Measurements from ENCODE around the gene CTNNBIP1.
"Not testable (repeated sequence)": the region's sequence is repeated elsewhere in the genome, so short reads cannot be mapped to it uniquely, and the experiment has no call there.

CTNNBIP1 gene, protein sequence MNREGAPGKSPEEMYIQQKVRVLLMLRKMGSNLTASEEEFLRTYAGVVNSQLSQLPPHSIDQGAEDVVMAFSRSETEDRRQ

DNA sequence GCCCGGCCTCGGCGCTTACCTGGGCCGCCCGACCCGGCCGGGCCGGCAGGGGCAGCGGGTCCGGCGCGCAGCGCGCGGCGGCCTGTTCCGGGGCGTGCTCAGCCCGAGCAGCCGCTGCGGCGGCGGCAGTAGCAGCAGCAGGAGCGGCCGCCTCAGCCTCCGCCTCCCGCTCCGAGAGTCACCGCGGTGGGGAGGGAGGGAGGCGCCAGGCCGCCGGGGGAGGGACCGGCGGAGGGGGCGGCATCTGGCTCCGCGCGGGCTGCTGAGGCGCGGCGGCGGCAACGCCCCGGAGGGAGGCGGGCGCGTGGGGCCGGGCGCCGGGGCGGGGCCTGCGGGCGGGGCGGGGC, at the start of gene CTNNBIP1:
Gene CTNNBIP1, minus strand, starts transcription at position 194 of the 347 bp plus-strand sequence. CDS start 38,205 bp downstream, outside the sequence.
- DNase-seq = no peak

DNA sequence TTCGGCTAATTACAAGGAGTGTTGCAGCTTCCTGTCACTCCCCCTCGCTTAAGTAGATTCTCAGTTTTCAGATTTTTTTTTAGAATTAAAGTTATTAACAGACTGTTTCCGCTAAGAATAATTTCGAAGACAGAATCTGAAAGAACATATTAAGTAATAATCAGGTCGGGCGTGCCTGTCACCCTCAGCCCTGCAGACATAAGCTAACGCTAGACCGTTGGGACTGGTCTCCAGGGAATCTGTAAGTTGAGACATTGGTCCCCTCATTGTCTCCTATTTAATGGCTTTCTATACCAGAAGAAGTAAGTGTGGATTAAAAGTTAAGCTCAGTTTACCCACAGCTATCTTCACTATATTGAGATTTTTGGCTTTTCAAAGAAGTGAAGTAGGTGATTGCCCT, 47.7 kb upstream of the CTNNBIP1 start:
- DNase-seq = no peak

DNA sequence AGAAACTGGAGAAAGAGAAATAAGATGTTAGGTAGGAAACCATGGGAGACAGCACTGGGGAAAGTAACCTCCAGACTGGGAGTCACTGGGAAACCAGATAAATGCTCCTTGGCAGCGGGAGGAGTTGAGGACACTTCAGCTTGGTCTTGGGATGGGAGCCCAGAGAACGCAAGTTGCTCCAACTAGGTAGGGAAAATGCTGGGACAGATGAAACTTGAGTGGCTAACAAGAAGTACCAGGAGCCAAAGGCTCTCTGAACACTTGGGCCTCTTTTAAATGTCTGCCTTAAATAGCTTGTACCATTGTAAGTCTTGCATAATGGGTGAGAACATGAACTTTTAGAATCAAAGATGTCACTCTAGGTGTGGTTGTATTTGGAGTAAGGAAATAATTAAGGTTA, 36.2 kb upstream of the CTNNBIP1 start:
- DNase-seq = no peak

DNA sequence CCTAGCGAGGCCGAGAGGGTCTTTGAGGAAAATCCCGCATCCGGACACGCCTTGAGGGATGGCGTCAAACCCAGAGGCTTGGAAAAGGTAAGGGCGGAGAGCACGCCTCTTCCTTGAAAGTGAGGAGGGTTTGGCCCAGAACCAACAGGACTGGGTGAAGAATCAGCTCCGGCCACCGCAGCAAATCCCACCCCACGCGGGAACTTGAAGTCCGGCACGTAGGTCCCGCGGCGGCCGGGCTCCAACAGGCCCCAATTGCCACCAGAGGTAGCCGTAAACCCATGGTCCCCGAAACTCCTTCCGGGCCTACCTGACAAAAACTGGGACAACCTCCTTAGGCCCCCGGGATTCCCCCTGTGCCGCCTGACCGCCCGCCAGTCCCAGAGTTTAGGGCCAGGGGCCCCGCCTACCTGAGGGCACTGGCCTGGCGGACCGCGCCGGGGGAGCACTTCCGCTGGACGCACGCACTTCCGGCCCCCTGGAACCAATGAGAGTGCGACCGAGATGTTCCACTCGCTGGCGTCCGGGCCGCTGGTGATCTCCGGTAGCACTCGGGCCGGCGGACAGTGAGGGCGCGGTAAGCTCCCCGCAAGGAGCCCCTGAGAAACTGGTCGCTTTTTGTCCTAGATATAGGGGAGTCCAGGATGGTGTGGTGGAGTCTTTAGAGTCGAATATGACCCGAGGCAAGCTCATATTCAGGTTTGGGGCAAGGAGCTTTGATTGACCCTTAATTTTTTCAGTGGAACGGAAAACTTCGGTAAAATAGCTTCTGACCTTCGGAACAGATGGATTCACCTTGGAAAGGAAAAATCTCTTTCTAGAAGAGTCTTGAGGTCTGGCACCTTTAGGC, 33.1 kb upstream of the CTNNBIP1 start, which contains the start of the genes LZIC and NMNAT1:
Gene LZIC, minus strand, starts transcription at position 453 of the 850 bp plus-strand sequence. CDS start 6,772 bp downstream, outside the sequence.
Gene NMNAT1, plus strand, starts transcription at position 537 of the 850 bp plus-strand sequence. CDS start 28,599 bp downstream, outside the sequence.
- peak; percentile 90 to 91 for DNase-seq

DNA sequence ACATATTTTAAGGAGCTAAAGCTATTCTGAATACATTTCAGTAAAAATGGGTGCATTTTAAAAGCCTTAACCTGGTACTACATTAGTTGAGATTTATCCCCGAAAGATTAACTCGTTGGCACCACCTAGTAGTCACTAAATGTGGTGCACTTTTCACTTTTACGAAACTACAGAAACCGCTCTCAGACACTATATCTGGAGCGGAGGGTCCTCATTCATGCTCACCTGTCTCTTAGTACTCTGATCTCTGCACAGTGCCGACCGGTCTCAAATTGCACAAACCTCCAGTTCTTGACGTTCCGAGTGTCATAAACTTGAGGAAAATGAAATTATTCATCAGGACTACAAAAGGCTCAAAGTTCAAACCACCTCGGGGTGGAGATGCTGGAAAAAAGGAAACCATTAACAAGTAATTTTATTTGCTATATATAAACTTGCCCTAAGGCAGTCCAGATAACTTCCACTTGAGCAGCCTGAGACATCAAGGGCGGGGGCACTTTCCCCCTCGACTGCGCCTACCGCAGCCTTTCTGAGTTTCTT, 32.4 kb upstream of the CTNNBIP1 start:
- DNase-seq = peak; percentile 21 to 49

DNA sequence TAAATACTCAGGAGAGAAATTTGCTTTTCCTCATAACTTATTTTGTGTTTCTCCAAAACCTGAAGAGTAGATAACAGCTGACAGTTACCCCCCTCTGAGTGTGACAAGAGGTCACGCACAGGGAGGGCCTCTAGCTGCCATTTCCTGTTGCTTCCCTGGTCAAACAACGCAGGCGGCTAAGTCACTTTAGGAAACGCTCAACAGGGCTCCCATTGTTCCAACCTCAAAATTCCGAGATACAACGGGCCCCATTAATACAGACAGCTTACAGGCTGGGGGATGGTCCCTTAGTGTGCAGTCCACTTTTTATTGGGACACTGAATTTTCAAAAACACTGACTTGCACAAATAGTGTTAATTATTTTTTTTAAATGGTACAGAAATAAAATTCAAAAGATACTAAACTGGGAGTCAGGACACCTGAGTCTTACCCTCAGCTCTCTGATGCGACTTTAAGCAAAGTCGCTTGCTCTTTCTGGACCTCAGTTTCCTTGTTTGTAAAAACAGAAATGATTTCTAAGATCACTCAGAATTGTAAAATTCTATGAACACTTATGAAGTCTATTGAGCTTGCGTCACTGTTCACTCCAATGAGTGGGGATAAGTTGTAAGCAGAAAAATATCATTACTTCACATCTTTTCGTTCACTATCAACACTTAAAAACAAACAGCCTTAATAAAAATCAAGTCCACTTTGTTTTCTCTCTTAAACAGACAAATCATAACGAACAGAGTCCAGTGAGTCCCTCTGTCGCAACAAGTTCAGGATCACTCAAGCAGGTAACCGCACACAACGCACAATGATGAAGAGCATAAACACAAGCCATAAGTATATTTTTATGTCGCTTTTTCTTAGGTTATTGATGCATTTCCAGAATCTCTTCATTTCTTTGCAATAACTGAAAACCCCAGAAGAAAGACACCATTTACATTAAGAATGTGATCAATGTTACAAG, 19.6 kb upstream of the CTNNBIP1 start:
- DNase-seq = no peak

DNA sequence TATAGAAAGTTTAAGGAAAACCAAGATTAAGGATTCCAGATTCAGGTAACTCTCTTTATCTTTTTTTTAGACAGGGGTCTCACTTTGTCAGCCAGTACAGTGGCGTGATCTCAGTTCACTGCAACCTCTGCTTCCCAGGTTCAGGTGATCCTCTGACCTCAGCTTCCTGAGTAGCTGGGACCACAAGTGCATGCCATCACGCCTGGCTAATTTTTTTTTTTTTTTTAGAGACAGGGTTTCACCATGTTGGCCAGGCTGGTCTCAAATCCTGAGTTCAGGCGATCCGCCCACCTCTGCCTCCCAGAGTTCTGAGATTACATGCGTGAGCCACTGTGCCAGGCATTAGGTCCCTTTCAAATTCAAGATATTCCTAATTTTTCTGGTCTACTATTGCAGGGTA, 17.2 kb upstream of the CTNNBIP1 start:
- no peak for DNase-seq

DNA sequence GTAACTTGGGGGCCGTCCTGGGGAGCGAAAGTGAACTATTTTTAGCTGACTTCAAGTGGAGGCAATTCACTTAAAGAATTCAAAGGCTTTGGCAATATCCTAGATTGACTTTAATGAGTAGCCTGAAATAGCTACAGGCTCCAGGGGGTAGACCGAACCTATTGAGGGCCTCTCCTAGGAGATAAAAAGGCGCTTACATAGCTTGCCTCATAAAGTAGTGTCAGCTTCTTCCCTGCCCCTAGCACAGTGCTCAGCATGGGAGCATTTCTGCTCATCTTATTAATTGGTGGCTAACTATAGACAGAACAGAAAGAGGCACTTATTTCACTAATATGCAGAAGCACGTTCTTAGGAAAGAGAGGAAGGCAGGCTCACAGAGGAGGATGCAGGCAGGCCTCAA, 12.3 kb upstream of the CTNNBIP1 start:
- no peak for DNase-seq

DNA sequence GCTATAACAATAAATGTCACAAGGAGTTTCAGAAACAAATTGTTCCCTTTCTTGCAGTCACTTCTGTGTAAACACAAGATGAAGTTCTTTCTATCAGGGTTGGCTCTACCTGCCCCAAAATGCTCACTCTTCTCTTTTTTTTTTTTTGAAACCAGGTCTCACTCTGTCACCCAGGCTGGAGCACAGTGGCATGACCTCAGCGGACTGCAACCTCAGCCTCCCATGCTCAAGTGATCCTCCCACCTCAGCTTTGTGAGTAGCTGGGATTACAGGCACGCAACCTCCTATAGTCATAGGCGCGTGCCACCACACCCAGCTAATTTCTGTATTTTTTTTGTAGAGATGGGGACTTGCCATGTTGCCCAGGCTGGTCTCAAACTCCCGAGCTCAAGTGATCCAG, 10.5 kb upstream of the CTNNBIP1 start:
- DNase-seq = no peak

DNA sequence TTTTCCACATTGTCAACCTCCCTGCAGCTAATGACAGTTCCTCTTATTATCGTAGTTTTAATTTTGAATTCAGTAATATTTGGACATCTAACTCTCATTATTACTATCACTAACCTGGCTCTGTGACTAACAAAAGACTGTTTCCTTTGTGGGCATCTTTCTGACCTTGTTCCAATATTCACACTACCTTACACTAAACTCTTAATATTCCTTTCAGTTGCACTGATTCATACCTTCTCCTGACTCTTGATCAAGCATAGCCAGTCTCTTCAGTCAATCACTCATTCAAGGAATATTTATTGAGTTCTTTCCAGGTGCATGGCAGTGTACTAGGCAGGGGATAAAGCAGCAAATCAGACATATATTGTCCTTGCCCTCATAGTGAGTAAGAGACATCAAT, 7.8 kb upstream of the CTNNBIP1 start:
- no peak for DNase-seq

DNA sequence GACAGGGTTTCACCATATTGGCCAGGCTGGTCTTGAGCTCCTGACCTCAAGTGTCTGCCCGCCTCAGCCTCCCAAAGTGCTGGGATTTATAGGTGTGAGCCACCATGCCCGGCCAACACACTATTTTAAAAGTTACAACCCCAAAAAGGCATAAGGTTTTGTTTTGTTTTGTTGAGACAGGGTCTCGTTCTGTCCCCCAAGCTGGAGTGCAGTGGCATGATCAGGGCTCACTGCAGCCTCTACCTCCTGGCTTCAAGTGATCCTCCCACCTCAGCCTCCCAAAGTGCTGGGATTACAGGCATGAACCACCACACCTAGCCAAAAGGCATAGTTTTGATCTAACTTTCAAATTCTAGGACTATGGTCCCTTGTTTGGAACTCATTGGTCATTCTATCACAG, 7.4 kb upstream of the CTNNBIP1 start:
- not testable (repeated sequence) for DNase-seq

DNA sequence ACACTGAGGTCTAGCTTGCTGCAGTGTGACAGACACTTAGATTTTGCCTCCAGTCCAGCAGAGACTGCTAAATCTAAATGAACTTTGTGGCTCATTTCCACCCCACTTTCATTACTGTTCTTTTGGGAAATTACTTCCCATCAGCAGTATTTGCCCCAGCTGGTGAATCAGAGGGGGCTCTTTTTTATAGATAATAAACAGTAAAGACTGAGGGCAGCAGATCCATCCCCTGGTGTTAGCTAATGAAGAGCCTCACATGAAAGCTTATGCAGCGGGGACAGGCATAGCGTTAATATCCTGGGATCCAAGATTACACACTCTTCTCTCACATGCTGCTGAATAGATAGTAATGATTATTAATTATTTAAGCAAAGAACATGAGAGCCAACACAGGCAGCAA, 6.4 kb upstream of the CTNNBIP1 start:
- no peak for DNase-seq

DNA sequence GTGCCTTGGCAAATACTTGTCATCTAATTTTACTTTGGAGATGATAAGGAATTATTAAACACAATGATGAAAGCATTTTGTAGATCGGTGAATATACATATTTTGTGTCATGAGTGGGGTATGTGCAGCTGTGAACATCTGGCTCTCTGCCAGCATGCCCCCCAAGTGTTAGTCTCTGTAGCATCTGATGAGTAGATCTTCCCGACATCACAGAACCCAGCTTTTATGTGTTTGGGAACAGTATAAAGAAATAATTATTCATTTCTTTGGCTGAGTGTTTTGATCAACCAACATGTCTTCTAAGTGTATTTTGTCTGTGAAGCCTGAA, 4.5 kb upstream of the CTNNBIP1 start:
- DNase-seq = no peak

DNA sequence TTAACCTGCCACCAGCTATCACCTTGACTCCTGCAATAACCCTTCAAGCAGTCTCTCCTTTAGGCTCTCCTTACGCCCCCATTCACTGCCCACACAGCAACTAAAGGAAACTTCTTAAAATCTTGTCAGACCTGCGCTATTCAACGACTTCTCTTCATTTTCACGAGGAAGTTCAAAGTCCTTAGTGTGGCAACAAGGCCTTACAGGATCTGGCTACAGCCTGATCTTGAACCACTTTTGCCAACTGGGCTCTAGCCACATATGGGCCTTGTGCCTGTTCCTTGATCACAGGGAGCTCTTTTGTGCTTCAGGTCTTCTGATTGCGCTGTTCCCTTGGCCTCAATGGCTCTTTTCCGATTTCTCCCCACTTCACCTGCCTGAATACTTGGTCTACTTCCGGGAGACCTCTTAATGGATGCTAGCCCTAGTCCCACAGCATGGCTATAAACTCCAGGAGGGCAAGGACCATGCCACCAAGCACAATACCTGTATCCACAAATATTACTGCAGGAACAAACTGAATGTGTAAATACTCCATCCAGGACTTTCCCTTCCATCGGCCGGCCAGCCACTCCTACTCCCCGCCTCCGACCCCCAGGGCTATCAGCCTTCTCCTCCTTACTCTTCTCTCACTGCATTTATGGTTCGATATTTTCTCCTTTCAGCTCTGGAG, 2.3 kb upstream of the CTNNBIP1 start:
- no peak for DNase-seq

DNA sequence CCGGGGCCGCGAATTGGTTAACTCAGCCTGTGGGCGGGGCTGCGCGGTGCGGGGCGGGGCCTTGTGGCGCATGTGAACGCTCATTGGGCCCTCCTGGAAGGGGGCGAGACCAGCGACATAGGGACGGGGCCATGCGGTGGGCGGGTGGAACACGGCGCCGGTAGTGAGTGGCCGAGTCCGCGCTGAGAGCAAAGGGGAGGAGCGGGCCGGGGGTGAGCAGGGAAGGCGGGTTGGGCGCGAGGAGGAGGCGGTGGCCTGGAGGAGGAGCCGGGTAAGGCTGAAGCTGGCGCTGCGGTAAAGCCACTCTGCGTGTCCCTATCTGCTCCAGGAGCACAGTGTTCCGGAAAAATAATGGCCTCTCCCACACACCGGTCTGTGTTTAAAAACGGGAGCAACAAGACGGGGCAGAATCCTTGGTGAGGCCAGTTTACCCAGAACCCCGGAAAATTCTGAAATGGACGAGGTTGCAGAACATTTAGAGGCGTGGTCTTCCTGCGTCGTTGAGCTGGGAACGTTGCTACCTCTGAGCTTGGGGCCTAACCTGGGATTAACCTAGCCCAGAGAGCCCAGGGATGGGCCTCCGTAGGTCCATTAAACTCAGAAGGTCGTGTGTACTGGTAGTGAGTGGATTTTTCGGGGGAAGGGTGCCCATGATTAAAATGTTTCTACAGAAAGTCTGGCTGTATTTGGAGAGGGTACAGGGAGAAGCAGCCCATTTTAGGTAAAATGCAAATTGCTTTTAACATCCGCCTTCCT, 532 bp upstream of the CTNNBIP1 start:
- peak; percentile 96 to 98 for DNase-seq

DNA sequence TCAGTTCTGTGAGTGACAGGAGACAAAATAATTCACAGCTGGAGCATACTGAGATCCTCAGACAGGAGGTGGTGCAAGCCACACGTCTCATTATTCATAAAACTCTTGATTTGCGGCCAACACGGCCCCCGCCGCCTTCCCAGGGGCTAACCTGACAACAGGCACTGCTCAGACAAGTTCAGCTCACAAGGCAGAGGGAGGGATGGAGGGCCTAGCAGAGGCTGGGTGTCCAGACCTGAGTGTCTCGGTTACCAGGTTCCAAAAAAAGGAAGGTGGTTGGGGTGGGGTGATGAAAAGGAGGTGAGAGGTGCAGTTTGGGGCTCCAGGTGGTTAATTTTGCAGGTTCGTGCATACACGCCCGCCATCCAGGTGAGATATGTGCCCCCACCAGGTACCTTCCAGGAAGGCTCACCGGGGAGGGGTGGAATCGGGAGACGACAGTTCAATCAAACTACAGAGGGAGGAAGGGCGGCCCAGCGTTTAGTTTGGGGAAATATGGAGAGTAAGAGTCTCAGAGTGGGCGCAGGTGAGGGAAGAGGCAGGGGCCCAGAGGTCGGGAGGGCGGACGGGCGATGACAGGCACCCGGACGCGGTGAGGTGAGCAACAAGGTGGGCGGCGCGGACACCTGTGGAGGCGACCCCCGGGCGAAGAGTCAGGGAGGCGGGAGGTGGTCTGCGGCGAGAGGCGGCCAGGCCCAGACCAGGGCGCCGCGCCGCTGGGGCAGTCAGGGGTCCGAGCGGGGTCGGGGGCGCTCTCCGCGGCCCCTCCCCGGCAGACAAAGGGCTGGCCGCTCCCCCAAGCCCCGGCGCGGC, 629 bp downstream of the CTNNBIP1 start:
- DNase-seq = no peak

DNA sequence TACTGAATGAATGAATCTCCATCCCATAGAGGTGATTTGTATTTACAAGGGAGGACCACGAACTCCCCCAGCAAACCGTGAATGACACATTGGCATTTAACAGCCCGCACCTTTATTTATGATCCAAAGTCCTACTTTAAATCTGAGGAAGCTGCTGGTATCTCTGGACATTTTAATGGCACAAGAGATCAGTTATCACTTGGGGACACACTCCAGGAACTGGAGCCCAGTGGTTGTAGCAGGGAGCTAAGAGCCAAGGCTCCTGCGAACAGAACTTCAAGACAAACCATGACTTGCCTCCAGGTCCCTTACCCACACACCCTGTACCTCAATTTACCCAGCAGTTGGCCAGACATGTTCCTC, 1.2 kb downstream of the CTNNBIP1 start:
- DNase-seq = no peak

DNA sequence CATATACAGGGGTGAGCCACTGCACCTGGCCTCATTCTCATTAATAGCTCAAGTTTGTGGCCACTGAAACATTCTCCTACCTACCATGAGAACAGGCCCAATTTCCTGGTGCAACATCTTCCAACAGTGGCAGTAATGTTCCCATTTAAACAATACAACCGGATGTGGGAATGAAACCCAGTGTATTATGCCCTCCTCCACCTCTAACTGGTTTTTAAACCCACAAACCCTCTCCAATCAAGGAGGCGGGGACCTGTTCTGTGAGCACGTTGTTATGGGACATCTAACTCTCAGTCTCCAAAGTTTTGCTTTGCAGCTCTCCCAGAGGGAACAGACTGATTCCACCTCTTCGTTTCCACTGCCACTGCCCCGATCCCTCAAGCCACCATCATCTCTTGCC, 2.6 kb downstream of the CTNNBIP1 start:
- DNase-seq = no peak

DNA sequence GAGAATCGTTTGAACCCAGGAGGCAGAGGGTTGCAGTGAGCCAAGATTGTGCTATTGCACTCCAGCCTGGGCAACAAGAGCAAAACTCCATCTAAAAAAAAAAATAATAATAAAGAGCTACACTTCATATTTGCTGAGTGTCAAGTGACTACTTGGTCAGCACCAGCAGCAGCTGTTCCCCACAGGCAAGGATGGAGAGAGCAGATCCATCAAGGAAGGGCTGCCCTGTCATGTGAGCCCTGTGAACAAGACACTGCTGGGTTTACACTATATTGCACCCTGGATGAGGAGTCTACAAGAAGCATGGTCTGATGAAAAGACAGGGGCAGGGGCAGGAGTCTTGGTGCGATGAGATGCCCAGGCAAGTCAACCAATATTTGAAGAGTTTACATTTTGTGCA, 3.6 kb downstream of the CTNNBIP1 start:
- DNase-seq = no peak

DNA sequence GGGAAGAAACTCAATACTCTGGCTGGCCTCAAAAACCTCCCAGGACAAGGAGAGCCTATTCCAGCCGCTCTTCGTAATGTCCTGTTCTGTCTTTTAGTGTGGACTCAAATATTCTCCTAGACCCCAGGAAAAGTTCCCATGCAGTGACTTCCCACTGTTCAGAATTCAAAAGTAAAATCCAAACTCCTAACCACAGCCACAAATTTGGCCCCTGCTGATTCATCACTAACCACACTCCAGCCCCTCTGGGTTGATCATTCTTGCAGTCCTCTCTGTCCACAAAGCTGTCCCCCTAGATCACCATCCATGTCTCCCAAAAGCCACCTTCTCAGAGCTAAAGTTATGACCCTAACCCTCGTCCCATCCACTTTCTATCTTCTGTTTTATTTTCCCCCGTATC, 5.1 kb downstream of the CTNNBIP1 start:
- no peak for DNase-seq

DNA sequence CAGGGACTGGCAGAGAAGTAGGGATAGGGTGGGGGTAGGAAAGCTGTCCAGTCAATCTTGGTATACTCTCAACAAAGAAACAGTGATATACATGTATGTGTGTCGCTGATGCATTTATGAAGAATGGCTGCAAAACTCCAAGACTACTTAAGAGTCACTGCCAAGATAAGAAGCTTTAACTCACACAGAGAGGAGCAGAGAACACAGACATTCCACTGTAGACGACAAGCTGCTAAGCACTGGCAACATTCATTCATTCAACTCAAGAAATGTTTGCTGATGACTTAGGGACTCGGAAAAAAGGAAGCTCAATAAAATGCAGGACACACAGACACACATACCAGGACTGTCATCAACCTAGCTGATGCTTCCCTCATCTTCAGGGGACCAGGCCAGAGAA, 5.5 kb downstream of the CTNNBIP1 start:
- DNase-seq = no peak

Data from SHP77 (cell line).